Mammary epithelial cell (primary cell): ENCODE measurements around the gene SLC44A1.

ENCODE experiments used
- EZH2 ChIP-seq: IDR thresholded peaks from 2 replicates; pipeline ENCODE4 v1.6.1; 2012; ENCODE audit warnings: low read length, inconsistent platforms, borderline replicate concordance
- TF ChIP-seq, protein P1 (sequence below), 2 donors: IDR thresholded peaks in 1 of 2; conservative IDR thresholded peaks in 1 of 2; 2 replicates each; pipeline ENCODE4 v1.5.1; 2011 to 2012; ENCODE audit warnings: inconsistent platforms in 2 of 2, low read length in 2 of 2, mild to moderate bottlenecking in 2 of 2, control low read depth in 1 of 2, low read depth in 1 of 2; ENCODE audit not compliant: insufficient read depth in 1 of 2; ENCODE audit errors: extremely low read depth in 1 of 2

DNA sequence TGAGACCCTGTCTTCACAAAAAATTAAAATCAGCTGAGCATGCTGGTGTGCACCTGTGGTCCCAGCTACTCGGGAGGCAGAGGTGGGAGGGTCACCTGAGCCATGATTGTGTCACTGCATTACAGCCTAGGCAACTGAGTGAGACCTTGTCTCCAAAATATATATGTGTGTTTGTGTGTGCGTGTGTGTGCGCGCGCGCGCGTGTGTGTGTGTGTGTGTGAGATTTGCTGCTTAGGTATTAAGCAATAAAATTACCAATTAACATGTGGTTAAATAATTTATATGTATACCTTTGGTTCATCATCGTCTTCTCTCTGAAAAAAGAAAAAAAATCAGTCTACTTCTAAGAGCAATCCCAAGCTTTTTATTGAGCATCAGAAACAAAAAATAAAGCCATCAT lies 117.4 kb downstream of the SLC44A1 start:
- TF ChIP-seq, protein P1, sequence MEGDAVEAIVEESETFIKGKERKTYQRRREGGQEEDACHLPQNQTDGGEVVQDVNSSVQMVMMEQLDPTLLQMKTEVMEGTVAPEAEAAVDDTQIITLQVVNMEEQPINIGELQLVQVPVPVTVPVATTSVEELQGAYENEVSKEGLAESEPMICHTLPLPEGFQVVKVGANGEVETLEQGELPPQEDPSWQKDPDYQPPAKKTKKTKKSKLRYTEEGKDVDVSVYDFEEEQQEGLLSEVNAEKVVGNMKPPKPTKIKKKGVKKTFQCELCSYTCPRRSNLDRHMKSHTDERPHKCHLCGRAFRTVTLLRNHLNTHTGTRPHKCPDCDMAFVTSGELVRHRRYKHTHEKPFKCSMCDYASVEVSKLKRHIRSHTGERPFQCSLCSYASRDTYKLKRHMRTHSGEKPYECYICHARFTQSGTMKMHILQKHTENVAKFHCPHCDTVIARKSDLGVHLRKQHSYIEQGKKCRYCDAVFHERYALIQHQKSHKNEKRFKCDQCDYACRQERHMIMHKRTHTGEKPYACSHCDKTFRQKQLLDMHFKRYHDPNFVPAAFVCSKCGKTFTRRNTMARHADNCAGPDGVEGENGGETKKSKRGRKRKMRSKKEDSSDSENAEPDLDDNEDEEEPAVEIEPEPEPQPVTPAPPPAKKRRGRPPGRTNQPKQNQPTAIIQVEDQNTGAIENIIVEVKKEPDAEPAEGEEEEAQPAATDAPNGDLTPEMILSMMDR (conservative IDR thresholded peaks at IDR 0.05 in 1 of 2, IDR thresholded peaks at IDR 0.05 in 1 of 2; ENCODE audit: extremely low read depth in 1 of 2, insufficient read depth in 1 of 2, low read depth in 1 of 2, low read length in 2 of 2), result no peak
- TF ChIP-seq EZH2, result no peak
